Measurements from ENCODE around the gene TMEM225B. TPM values are rescaled to one million over a fixed set of nuclear protein-coding genes. Genes with fewer than 3 reads are reported as not detected.

TMEM225B gene
- total and polyA plus RNA-seq, 4 donors = 0.20 to 1.4 (median 1.0) TPM

DNA sequence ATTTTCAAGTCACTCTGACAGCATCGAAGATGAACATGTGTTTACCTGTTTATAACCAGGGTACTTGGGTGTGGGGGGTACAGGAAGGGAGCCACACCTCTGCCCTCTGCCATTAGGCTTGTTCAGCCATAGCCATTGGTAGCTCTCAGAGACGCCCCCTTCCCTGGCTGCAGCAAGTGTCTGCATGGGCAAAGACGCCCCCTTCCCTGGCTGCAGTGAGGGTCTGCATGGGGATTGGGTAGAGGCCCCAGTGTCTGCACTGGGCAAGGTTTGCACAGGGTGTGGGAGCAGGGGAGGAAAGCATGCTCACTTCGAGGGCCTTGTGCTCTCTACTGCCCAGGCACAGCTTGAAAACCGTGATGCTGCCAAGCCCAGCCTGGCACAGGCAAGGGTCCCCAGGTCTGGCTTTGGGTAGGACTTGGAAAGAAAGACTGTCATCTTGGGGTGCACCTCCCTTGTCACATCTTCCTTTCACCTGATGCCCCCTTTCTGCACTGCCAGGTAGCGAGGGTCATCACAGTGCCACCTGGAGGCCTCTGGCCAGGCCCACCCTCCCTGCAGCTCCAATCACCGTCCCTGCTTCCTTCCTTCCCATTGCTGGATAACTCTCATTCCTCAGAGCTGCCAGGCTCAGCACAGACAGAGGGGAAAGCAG is 3.7 kb downstream of the TMEM225B start:
- WGBS (ENCODE audit: insufficient coverage) = 41% methylated on average over 6 of the region's 7 CpGs
- DNase-seq (ENCODE audit: low read depth in 4 of 6, low spot score in 6 of 6) = no peak

DNA sequence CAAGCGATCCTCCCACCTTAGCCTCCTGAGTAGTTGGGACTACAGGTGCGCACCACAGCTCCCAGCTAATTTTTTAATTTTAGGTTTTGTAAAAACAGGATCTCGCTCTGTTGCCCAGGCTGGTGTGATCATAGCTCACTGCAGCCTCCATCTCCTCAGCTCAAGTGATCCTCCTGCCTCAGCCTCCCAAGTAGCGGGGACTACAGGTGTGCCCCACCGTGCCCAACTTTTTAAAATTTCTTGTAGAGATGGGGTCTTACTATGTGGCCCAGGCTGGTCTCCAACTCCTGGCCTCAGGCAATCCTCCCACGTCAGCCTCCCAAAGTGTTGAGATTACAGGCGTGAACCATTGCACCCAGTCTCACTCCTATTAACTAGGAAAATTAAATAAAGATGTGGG is 7.5 kb downstream of the TMEM225B start:
- H3K27ac ChIP-seq (ENCODE audit: low read depth, low read length) = no peak overlapping the region
- H3K27me3 ChIP-seq (ENCODE audit: control insufficient read depth, insufficient read depth, low read length) = no peaks in the 10 kb centered on the region
- H3K9me3 ChIP-seq (ENCODE audit: control insufficient read depth, insufficient read depth, low read length) = no peaks in the 10 kb centered on the region
- no peak overlapping the region for H3K4me3 ChIP-seq (ENCODE audit: low read depth, low read length)
- H3K36me3 ChIP-seq (ENCODE audit: control insufficient read depth, insufficient read depth, low read length) = no peaks in the 10 kb centered on the region
- DNase-seq (ENCODE audit: low read depth in 4 of 6, low spot score in 6 of 6) = no peak
- H3K4me1 ChIP-seq (ENCODE audit: control insufficient read depth, insufficient read depth, low read length) = no peaks in the 10 kb centered on the region
- no CpG with 5 or more reads among the region's 7 CpGs for WGBS (ENCODE audit: insufficient coverage)

More for the DNA sequence above, 3.7 kb downstream of the TMEM225B start:
- H3K27me3 ChIP-seq (ENCODE audit: control insufficient read depth, insufficient read depth, low read length) = no peaks in the 10 kb centered on the region
- no peaks in the 10 kb centered on the region for H3K9me3 ChIP-seq (ENCODE audit: control insufficient read depth, insufficient read depth, low read length)
- H3K4me1 ChIP-seq (ENCODE audit: control insufficient read depth, insufficient read depth, low read length) = no peaks in the 10 kb centered on the region
- no peak overlapping the region for H3K27ac ChIP-seq (ENCODE audit: low read depth, low read length)
- peaks cover 3% of the 10 kb centered on the region for H3K36me3 ChIP-seq (ENCODE audit: control insufficient read depth, insufficient read depth, low read length)
- H3K4me3 ChIP-seq (ENCODE audit: low read depth, low read length) = no peak overlapping the region

DNA sequence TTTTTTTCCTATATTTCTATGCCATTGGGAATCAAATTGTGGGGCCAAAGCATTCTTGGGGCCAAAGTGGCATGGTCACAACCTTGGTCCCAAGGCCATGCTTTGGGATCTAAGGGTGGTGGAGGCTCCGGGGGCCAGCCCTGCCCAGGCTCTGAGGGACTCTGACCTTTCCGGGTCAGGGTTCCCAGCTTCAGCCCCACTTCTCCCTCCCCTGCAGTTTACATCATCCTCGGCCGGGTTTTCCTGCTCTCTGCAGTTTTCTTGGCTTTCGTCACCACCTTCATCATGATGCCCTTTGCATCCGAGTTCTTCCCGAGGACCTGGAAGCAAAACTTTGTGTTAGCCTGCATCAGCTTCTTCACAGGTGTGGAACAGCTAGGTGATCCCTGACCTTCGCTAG is 8.5 kb downstream of the TMEM225B start:
- no peaks in the 10 kb centered on the region for H3K27me3 ChIP-seq (ENCODE audit: control insufficient read depth, insufficient read depth, low read length)
- no peak overlapping the region for H3K4me3 ChIP-seq (ENCODE audit: low read depth, low read length)
- DNase-seq (ENCODE audit: low read depth in 4 of 6, low spot score in 6 of 6) = no peak
- H3K4me1 ChIP-seq (ENCODE audit: control insufficient read depth, insufficient read depth, low read length) = no peaks in the 10 kb centered on the region
- H3K27ac ChIP-seq (ENCODE audit: low read depth, low read length) = no peak overlapping the region
- WGBS (ENCODE audit: insufficient coverage) = 72% methylated on average over 8 of the region's 8 CpGs
- no peaks in the 10 kb centered on the region for H3K9me3 ChIP-seq (ENCODE audit: control insufficient read depth, insufficient read depth, low read length)
- no peaks in the 10 kb centered on the region for H3K36me3 ChIP-seq (ENCODE audit: control insufficient read depth, insufficient read depth, low read length)

DNA sequence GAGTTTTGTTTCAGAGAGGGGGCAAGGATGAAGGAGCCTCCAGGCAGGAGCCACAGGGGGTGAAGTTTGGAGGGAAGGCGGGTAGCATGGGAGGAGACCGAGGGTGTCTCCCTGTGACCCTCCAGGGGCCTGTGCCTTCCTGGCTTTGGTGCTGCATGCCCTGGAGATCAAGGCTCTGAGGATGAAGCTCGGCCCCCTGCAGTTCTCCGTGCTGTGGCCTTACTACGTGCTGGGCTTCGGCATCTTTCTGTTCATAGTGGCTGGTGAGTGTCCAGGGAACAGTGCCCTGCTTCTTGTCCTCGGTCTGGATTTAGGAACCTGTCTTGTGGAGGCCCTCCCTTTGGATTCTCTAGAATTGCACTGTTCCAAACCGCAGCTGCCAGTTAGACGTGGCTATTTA is 9.5 kb downstream of the TMEM225B start:
- no peaks in the 10 kb centered on the region for H3K4me1 ChIP-seq (ENCODE audit: control insufficient read depth, insufficient read depth, low read length)
- WGBS (ENCODE audit: insufficient coverage) = 58% methylated on average over 9 of the region's 9 CpGs
- no peaks in the 10 kb centered on the region for H3K9me3 ChIP-seq (ENCODE audit: control insufficient read depth, insufficient read depth, low read length)
- H3K27ac ChIP-seq (ENCODE audit: low read depth, low read length) = no peak overlapping the region
- no peak overlapping the region for H3K4me3 ChIP-seq (ENCODE audit: low read depth, low read length)
- no peak for DNase-seq (ENCODE audit: low read depth in 4 of 6, low spot score in 6 of 6)
- no peaks in the 10 kb centered on the region for H3K36me3 ChIP-seq (ENCODE audit: control insufficient read depth, insufficient read depth, low read length)
- H3K27me3 ChIP-seq (ENCODE audit: control insufficient read depth, insufficient read depth, low read length) = no peaks in the 10 kb centered on the region

DNA sequence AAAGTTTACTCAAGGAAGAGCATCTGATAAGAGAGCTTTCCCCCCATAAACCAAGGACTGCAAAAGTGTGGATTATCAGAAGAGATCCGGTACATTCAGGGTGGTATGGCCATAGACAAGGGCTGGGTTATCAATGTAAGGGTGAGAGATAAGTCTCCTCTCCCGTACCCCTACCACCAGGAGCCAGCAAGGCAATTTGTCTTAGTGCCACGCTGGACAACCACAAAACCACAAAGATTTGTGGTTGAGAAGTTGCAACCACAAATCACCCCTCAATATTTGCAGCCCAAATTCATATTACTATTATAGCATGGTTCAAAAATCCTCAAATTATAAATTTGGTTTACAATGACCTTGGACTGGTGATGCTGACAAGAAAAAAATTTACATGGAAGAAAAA is 16.4 kb downstream of the TMEM225B start:
- DNase-seq (ENCODE audit: low read depth in 4 of 6, low spot score in 6 of 6) = no peak
- H3K4me1 ChIP-seq (ENCODE audit: control insufficient read depth, insufficient read depth, low read length) = peaks cover 4% of the 10 kb centered on the region
- H3K36me3 ChIP-seq (ENCODE audit: control insufficient read depth, insufficient read depth, low read length) = peaks cover 3% of the 10 kb centered on the region
- H3K27me3 ChIP-seq (ENCODE audit: control insufficient read depth, insufficient read depth, low read length) = no peaks in the 10 kb centered on the region
- no peaks in the 10 kb centered on the region for H3K9me3 ChIP-seq (ENCODE audit: control insufficient read depth, insufficient read depth, low read length)
- no CpG with 5 or more reads among the region's 3 CpGs for WGBS (ENCODE audit: insufficient coverage)
- H3K27ac ChIP-seq (ENCODE audit: low read depth, low read length) = no peak overlapping the region
- H3K4me3 ChIP-seq (ENCODE audit: low read depth, low read length) = no peak overlapping the region

DNA sequence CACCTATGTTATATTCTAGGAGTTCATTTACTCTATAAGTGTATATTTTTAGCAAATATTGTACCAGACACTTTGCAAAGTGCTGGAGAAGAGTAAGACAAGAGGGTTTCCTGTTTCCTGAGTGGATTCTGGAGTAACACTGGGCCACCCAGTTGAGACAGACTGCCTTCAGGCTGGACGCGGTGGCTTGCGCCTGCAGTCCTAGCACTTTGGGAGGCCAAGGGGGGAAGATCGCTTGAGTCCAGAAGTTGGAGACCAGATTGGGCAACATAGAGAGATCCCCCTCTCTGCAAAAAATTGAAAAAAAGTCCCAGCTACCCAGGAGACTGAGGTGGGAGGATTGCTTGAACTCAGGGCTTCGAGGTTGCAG is 17.9 kb downstream of the TMEM225B start:
- no peak overlapping the region for H3K4me3 ChIP-seq (ENCODE audit: low read depth, low read length)
- peaks cover 4% of the 10 kb centered on the region for H3K4me1 ChIP-seq (ENCODE audit: control insufficient read depth, insufficient read depth, low read length)
- no peaks in the 10 kb centered on the region for H3K27me3 ChIP-seq (ENCODE audit: control insufficient read depth, insufficient read depth, low read length)
- DNase-seq (ENCODE audit: low read depth in 4 of 6, low spot score in 6 of 6) = no peak
- no peak overlapping the region for H3K27ac ChIP-seq (ENCODE audit: low read depth, low read length)
- 100% methylated on average over 4 of the region's 5 CpGs for WGBS (ENCODE audit: insufficient coverage)
- H3K9me3 ChIP-seq (ENCODE audit: control insufficient read depth, insufficient read depth, low read length) = no peaks in the 10 kb centered on the region
- H3K36me3 ChIP-seq (ENCODE audit: control insufficient read depth, insufficient read depth, low read length) = peaks cover 18% of the 10 kb centered on the region

DNA sequence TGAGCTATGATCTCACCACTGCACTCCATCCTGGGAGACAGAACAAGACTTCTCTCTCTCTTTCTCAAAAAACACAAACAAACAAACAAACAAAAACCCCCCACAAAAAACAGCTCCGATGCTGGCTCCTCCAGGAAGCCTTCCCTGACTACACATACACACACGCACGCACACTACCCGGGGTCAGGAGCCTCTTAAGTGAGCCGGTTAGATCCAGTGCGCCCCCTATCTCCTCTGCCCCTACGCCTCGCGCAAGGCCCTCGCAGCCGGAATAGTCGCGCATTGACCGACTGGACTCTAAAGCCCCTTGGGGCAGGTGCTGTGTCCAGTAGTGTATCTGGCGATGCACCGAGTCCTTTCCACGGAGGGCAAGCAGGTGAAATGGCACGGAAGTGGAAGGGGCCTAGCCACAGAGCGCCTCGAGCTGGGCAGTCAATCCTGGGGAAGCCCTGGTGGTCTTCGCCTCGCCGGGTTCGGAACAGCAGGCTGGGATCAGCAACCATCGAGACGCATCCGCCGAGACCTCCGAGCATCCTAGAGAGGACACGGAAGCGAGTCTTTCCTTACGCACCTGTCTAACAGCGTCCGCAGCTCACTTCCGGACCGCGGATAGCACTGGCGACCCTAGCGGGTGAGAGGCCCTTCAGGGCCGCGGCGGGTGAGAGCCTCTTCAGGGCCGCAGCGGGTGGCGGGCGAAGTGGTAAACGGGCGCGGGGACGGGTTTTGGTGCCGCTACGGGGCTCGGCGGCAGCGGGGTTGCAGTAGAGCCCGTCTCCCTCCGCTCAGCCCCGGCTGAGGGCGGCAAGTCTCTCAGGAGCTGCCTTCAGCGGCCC is 18.5 kb downstream of the TMEM225B start, which contains the start of gene ZSCAN25:
TSS of gene ZSCAN25 (plus strand) at position 588 of the 833 bp plus-strand sequence. CDS start 2,661 bp downstream, outside the sequence.
- under 1% methylated on average over 60 of the region's 60 CpGs for WGBS (ENCODE audit: insufficient coverage)
- H3K36me3 ChIP-seq (ENCODE audit: control insufficient read depth, insufficient read depth, low read length) = peaks cover 24% of the 10 kb centered on the region
- H3K4me1 ChIP-seq (ENCODE audit: control insufficient read depth, insufficient read depth, low read length) = peaks cover 4% of the 10 kb centered on the region
- peak; percentile 86 to 99 (median 92) for DNase-seq (ENCODE audit: low read depth in 4 of 6, low spot score in 6 of 6)
- H3K27me3 ChIP-seq (ENCODE audit: control insufficient read depth, insufficient read depth, low read length) = no peaks in the 10 kb centered on the region
- peak within 1 kb of the TSS; percentile 74 for H3K27ac ChIP-seq (ENCODE audit: low read depth, low read length)
- H3K4me3 ChIP-seq (ENCODE audit: low read depth, low read length) = peak within 1 kb of the TSS; percentile 89
- H3K9me3 ChIP-seq (ENCODE audit: control insufficient read depth, insufficient read depth, low read length) = no peaks in the 10 kb centered on the region

DNA sequence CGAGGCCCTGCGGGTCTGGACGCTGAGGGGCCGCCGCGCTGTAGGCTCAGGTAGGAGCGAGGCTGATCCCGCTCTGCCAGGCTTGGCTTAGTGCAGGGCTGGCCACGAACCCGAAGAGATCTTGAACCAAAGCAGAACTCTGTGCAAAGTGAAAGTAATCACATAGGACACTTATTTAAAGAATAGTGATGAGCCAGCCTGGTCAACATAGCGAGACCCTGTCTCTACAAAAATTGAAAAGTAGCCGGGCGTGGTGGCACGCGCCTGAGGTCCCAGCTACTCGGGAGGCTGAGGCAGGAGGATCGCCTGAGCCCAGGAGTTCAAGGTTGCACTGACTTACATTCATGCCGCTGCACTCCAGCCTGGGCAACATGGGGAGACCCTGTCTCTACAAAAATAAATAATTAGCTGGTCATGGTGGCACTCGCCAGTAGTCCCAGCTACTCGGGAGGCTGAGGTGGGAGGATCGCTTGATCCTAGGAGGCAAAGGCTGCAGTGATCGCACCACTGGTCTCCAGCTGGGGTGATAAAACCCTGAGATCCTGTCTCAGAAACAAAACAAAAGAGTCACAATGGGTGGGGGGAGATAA is 19.2 kb downstream of the TMEM225B start:
- H3K36me3 ChIP-seq (ENCODE audit: control insufficient read depth, insufficient read depth, low read length) = peaks cover 31% of the 10 kb centered on the region
- H3K4me1 ChIP-seq (ENCODE audit: control insufficient read depth, insufficient read depth, low read length) = peaks cover 4% of the 10 kb centered on the region
- WGBS (ENCODE audit: insufficient coverage) = 21% methylated on average over 19 of the region's 22 CpGs
- H3K4me3 ChIP-seq (ENCODE audit: low read depth, low read length) = peak overlapping the region; percentile 89
- no peaks in the 10 kb centered on the region for H3K27me3 ChIP-seq (ENCODE audit: control insufficient read depth, insufficient read depth, low read length)
- no peak for DNase-seq (ENCODE audit: low read depth in 4 of 6, low spot score in 6 of 6)
- H3K9me3 ChIP-seq (ENCODE audit: control insufficient read depth, insufficient read depth, low read length) = no peaks in the 10 kb centered on the region
- H3K27ac ChIP-seq (ENCODE audit: low read depth, low read length) = peak overlapping the region; percentile 74

DNA sequence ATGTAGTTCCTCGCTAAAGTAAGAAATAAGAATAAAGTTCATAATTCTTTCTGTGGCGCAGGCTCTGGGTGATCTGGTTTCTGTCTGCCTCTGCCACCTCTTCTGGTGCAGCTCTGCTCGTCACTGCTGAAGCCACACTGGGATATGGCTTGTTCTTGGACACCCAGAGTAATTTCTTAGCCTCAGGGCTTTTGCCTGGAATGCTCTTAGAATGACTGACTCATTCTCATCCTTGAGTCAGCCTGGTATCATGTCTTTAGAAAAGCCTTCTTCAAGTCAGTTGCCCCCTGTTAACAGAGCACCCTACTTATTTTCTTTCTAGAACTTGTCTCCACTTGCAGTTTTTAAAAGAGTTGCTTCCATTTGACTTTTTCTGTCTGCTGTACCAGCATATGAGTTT is 20.7 kb downstream of the TMEM225B start:
- DNase-seq (ENCODE audit: low read depth in 4 of 6, low spot score in 6 of 6) = no peak
- peaks cover 44% of the 10 kb centered on the region for H3K36me3 ChIP-seq (ENCODE audit: control insufficient read depth, insufficient read depth, low read length)
- no peak overlapping the region for H3K27ac ChIP-seq (ENCODE audit: low read depth, low read length)
- 97% methylated on average over 2 of the region's 3 CpGs for WGBS (ENCODE audit: insufficient coverage)
- H3K27me3 ChIP-seq (ENCODE audit: control insufficient read depth, insufficient read depth, low read length) = no peaks in the 10 kb centered on the region
- H3K4me1 ChIP-seq (ENCODE audit: control insufficient read depth, insufficient read depth, low read length) = peaks cover 4% of the 10 kb centered on the region
- H3K4me3 ChIP-seq (ENCODE audit: low read depth, low read length) = no peak overlapping the region
- no peaks in the 10 kb centered on the region for H3K9me3 ChIP-seq (ENCODE audit: control insufficient read depth, insufficient read depth, low read length)
